Right lobe of liver (tissue), 4 donors: Measurements from ENCODE around the gene KLHL42.

Source experiments
- CTCF ChIP-seq, 4 donors: fragments of 200-600 bp in 3 of 4; fragments of 450-650 bp in 1 of 4; IDR thresholded peaks; one replicate each; pipeline versions ENCODE4 v1.5.1 to v1.8.0; 2016 to 2022; ENCODE audit warnings: antibody characterized with exemption in 4 of 4, mild to moderate bottlenecking in 2 of 4
- POLR2A ChIP-seq: fragments of 450-650 bp; IDR thresholded peaks from one replicate; pipeline ENCODE4 v1.6.1; 2017; ENCODE audit warnings: antibody characterized with exemption, mild to moderate bottlenecking
- donor health status: DM: no; HTN: no; CAD: no.
- donor health status: DM: no; HTN: no; CAD: no.
- donor health status: DM: no; HTN: yes; CAD: no.

GRCh38 chr12:27823038-27823437 is 43.0 kb downstream of the KLHL42 start:
- TF ChIP-seq CTCF (IDR thresholded peaks at IDR 0.05) (no peak), POLR2A (no peak)
